HFF-Myc (cell line): ENCODE measurements around the gene C9orf43.
"Not testable (repeated sequence)": the region's sequence is repeated elsewhere in the genome, so short reads cannot be mapped to it uniquely, and the experiment has no call there.

Experiments
- DNase-seq: peaks from one replicate; pipeline ENCODE4 v3.0.0-alpha.2; 2011; ENCODE audit warnings: low read depth; ENCODE audit errors: extremely low read depth
- H3K4me3 ChIP-seq: replicated peaks from 2 replicates; pipeline ENCODE4 v1.5.1; 2011; ENCODE audit warnings: low read depth, mild to moderate bottlenecking, control low read depth, low read length
- CTCF ChIP-seq: IDR thresholded peaks from 2 replicates; pipeline ENCODE4 v1.5.1; 2012; ENCODE audit warnings: mild to moderate bottlenecking, low read depth, low read length, control low read depth; ENCODE audit errors: missing control alignments

C9orf43 gene

GRCh38 chr9:113403646-113404045, 6.9 kb upstream of the C9orf43 start:
- TF ChIP-seq CTCF, result no peak
- no peak for DNase-seq
- H3K4me3 ChIP-seq, result no peak overlapping the region

GRCh38 chr9:113406353-113406752, 4.2 kb upstream of the C9orf43 start:
- H3K4me3 ChIP-seq, DNase-seq: not testable (repeated sequence)

- TF ChIP-seq CTCF, result peak; percentile 75
- not testable (repeated sequence) for H3K4me3 ChIP-seq
- DNase-seq, result peak; percentile 50
These were observed 3.6 kb upstream of the C9orf43 start for GRCh38 chr9:113406873-113407511.

GRCh38 chr9:113409481-113409880, 1.1 kb upstream of the C9orf43 start:
- DNase-seq, result no peak
- no peak for TF ChIP-seq CTCF
- H3K4me3 ChIP-seq, result peak overlapping the region; percentile 96

- DNase-seq, result no peak
- TF ChIP-seq CTCF, result no peak
- H3K4me3 ChIP-seq, result peak overlapping the region; percentile 96
These were observed 702 bp upstream of the C9orf43 start for GRCh38 chr9:113409883-113410206.

GRCh38 chr9:113416149-113416721, 5.7 kb downstream of the C9orf43 start:
- H3K4me3 ChIP-seq, result no peak overlapping the region
- no peak for TF ChIP-seq CTCF
- no peak for DNase-seq

- H3K4me3 ChIP-seq, result no peak overlapping the region
- no peak for TF ChIP-seq CTCF
- DNase-seq, result no peak
These were observed 6.8 kb downstream of the C9orf43 start for GRCh38 chr9:113417370-113417769.
